ENCODE data around the gene SMARCD1.

DNA sequence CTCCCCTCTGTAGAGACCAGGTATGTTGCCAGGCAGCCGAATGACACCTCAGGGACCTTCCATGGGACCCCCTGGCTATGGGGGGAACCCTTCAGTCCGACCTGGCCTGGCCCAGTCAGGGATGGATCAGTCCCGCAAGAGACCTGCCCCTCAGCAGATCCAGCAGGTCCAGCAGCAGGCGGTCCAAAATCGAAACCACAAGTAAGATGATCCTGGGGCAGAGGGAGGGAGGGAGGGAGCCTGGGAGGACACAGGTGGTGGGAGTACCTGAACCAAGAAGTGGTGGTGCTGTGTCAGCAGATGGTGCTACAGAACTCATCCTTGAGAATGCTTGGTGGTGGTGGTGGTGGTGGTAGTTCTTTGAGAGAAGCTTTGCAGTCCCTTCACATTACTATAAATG lies 1.0 kb downstream of the SMARCD1 start:
- TF ChIP-seq, protein P1, sequence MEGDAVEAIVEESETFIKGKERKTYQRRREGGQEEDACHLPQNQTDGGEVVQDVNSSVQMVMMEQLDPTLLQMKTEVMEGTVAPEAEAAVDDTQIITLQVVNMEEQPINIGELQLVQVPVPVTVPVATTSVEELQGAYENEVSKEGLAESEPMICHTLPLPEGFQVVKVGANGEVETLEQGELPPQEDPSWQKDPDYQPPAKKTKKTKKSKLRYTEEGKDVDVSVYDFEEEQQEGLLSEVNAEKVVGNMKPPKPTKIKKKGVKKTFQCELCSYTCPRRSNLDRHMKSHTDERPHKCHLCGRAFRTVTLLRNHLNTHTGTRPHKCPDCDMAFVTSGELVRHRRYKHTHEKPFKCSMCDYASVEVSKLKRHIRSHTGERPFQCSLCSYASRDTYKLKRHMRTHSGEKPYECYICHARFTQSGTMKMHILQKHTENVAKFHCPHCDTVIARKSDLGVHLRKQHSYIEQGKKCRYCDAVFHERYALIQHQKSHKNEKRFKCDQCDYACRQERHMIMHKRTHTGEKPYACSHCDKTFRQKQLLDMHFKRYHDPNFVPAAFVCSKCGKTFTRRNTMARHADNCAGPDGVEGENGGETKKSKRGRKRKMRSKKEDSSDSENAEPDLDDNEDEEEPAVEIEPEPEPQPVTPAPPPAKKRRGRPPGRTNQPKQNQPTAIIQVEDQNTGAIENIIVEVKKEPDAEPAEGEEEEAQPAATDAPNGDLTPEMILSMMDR (IDR thresholded peaks at IDR 0.05): no peak
- TF ChIP-seq POLR2A (IDR thresholded peaks at IDR 0.05): no peak

Data from adrenal gland (tissue), 5 donors.